HG03457 (cell line): ENCODE results near the gene KCNJ16.

ENCODE experiments used
- ATAC-seq: cut with Tn5 transposase; IDR thresholded peaks from one replicate; pipeline ENCODE4 v1.9.1; 2021; ENCODE audit warnings: moderate number of reproducible peaks; ENCODE audit not compliant: unreplicated experiment

Gene KCNJ16

DNA sequence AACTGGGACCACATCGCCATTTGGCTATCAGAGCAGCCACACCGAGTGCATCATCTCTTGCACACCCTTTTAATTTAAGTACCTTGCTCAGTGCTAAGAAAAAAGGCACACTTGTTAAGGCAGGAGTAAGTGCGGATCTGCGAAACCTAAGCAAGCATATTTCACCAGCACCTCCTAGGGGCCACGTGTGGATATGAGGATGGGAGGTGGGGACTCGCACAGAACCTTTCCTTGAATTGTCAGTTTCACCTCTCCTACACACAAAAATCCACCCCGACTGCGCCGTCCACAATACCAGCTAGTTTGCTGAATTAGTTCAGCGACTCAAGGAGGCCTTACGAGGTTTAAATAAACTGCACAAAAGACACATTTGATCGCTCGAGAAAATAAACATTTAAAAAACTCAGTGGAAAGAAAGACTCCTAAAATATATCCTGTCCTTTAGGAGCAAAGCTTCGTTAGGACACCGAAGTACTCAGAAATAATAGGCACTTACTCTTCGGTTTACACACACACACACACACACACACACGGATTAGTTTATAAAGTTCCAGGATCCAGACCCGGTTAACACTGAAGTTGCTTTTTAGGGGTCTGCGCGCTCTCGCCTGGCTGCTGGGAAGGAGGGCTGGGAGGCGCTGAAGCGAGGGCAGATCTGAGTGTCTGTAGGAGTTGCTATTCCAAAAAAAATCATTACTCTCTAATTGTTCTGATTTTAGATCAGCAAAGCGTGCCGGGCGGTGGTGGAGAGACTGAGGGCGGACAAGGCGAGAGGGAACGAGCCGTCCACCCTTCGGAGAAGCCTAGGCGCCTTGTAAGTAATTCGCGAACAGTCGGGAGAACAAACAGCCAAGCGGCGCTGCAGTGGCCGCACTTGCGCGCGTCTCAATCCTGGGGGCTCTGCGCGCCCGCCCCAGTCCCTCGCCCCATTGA, 93.3 kb downstream of the KCNJ16 start:
- no peak for ATAC-seq

- ATAC-seq = peak; percentile 97
These were observed 94.1 kb downstream of the KCNJ16 start, which contains the start of gene KCNJ2 for GRCh38 chr17:70168977-70169708. Gene KCNJ2 (plus strand): TSS chr17:70169532. CDS start chr17:70175040, 5,508 bp downstream.

DNA sequence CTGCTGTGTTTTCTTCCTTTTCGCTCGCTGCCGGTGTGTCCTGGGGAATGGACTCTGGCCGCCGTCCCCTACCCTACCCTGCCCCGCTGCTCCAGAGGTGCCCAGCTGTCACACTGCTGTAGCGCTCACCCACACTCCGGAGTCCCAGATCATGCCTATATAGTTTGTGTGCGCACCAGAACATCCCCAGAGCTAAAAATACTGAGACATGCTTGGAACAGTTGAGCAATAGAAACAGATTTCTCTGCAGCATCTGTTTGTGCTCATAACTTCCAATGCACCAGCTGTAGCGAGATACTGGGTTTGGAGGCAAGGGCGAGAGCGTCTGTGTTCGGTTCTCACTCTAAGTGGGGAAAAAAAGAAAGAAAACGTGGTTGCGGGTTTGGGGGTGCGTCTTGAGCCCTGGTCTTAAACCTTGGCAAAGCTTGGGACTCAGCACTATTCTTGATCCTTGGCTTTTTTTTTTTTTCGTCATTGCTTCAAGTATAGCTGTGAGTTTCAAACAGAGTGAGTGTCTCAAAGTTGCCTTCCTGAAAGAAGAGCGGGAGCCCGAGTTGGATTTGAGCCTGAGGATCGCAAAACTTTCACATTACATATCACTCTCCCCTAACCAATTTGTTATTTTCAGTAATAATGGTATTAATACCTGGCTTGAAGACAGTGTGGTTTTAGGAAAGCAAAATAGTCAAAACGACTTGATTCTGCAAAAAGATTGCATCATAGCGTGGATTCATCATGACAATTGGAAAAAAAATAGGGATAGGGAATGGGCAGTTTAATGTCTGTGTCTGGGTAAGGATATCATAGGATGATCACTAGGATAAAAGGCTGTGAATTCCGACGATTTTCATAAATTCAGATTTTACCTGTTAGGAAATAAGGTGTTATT, 94.9 kb downstream of the KCNJ16 start:
- no peak for ATAC-seq

DNA sequence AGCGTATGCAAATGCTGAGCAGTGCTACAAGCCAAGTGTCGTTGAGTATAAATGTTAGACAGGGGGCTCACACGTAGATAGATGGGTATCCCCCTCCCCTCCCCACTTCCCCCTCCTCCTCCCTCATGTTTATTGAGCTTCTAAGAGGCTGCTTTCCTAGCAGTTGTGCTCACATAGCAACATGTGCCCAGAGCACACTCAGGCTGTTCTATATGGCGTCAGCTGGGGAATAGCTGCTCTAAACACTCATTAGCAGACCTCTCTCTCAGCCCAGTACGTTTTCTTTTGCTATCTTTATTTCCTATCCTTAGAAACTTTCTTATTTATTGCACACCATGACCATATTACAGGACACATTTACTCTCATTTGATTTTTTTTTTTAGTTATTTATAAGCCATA, 96.1 kb downstream of the KCNJ16 start:
- no peak for ATAC-seq

- no peak for ATAC-seq
These were observed 97.4 kb downstream of the KCNJ16 start for GRCh38 chr17:70172449-70172848.

GRCh38 chr17:70172923-70173322, 97.9 kb downstream of the KCNJ16 start:
- no peak for ATAC-seq

DNA sequence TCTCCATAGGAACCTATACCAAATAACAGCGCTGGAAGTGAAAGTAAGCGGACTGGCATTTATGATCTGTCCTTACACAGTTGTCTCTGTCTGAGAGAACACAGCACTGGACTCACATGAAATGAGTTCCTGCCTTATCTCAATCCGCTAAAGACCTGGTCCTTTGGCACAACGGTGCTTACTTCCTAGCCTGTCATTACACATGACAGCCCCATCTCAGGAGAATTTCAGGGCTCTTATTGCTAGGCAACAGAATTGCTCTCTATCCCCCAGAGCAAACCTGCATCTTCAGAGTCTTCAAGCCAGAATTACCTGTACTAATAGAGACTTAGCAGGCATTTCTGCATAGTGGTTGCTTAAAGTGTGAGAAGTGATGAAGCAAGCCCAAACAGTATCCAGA, 98.7 kb downstream of the KCNJ16 start:
- no peak for ATAC-seq

GRCh38 chr17:70181376-70181775, 106.4 kb downstream of the KCNJ16 start:
- ATAC-seq = no peak

GRCh38 chr17:70181866-70182265, 106.8 kb downstream of the KCNJ16 start:
- ATAC-seq = no peak

- no peak for ATAC-seq
These were observed 108.5 kb downstream of the KCNJ16 start for GRCh38 chr17:70183508-70183907.

- no peak for ATAC-seq
These were observed 109.2 kb downstream of the KCNJ16 start for GRCh38 chr17:70184207-70184606.

DNA sequence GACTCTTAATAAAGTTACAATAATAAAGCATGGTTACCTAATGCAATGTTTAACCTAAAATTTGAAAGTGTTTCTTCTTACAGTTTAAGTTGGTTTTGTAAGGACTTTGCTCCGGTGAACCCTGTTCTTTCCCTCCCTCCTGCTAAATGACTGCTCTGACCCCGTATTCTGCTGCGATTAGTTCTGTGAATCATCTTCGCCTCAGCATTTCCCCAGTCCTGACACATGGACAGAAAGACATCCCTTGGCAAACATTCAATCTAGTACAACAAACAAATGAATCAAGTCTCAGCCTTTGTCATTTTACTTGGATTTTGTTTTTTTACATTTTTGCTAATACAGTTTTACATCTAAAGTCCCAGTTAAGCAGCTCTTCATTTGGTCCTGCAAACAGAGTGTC, 109.7 kb downstream of the KCNJ16 start:
- no peak for ATAC-seq
